HG03045 (cell line): ENCODE results near the gene RASSF7.
A peak's percentile ranks its signal among the peaks of the same experiment; 100 is the strongest.
"Not testable (repeated sequence)": the region's sequence is repeated elsewhere in the genome, so short reads cannot be mapped to it uniquely, and the experiment has no call there.

Experiments used
- ATAC-seq: cut with Tn5 transposase; IDR thresholded peaks from one replicate; pipeline ENCODE4 v1.9.1; 2021; ENCODE audit warnings: mild to moderate bottlenecking, moderate library complexity; ENCODE audit not compliant: unreplicated experiment

The RASSF7 gene, protein sequence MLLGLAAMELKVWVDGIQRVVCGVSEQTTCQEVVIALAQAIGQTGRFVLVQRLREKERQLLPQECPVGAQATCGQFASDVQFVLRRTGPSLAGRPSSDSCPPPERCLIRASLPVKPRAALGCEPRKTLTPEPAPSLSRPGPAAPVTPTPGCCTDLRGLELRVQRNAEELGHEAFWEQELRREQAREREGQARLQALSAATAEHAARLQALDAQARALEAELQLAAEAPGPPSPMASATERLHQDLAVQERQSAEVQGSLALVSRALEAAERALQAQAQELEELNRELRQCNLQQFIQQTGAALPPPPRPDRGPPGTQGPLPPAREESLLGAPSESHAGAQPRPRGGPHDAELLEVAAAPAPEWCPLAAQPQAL

DNA sequence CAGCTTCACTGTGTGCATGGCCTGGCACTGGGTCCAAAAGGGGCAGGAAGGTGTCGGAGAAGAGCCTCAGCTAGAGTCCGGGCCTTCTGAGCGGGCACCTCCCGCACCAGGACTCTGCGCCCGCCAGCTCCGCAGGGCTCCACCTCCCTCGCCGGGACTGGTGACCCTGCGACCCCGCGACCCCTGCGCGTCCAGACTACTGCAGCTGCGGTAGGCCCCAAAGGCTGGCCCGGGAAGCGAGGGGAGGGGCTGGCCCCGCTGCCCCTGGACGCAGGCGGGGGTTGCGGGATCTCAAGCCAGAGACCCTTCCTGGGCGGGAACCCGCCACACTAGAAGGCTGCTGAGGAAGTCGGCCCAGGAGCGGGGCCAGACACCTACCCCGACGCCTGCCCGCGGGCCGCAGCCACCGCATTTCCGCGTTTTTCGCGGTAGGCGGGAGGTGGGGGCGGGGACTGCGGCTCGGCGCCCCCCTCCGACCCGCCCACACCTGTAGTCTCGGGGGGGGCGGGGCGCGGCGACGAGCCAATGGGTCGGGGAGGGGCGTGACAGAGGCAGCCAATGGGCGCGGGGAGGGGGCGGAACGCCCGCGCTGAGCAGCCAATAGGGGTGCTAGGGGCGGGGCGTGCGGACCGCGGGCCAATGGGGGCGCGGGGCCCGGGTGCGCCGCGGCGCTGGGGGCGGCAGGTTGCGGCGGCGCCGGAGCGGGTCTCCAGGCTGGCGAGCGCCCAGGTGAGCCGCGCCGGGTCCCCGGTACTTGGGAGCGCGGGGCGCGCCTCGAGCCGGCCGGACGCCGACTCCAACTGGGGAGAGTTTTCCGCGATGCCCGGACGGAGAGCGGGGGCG is at the start of gene RASSF7, which contains the start of gene LMNTD2:
RASSF7 (plus strand) TSS at position 666 of the 843 bp plus-strand sequence. CDS start 799 bp downstream, outside the sequence.
LMNTD2 (minus strand) TSS at position 434 of the 843 bp plus-strand sequence; CDS start at position 412, 22 bp downstream.
- peak; percentile 74 for ATAC-seq

DNA sequence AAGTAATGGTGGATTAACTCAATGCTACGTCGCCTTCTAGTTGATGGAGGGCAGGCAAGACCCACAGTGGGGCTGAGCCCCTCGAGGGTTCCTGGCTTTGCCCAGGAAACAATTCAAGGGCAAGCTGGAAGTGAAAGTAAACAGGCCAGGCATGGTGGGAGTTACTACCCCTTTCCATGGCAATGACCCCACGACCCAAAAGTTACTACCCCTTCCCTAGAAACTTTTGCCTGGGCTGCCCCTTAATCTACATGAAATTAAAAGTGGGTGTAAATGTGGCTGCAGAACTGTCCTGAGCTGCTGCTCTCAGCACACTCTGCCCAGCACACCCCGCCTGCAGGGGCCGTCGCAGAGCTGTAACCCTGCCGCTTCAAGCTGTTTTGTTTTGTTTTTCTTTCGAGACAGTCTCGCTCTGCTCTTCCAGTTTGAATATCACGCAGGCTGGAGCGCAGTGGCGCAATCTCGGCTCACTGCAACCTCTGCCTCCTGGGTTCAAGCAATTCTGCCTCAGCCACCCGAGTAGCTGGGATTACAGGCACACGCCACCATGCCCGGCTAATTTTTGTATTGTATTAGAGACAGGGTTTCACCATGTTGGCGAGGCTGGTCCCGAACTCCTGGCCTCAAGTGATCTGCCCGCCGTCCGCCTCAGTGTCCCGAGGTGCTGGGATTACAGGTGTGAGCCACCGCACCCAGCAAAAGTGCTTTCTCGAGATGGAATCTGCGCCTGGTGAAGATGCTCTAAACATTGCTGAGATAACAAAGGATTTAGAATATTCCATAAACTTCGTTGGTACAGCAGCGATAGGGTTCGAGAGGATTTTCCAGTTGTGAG is 47.8 kb upstream of the RASSF7 start:
- no peak for ATAC-seq

DNA sequence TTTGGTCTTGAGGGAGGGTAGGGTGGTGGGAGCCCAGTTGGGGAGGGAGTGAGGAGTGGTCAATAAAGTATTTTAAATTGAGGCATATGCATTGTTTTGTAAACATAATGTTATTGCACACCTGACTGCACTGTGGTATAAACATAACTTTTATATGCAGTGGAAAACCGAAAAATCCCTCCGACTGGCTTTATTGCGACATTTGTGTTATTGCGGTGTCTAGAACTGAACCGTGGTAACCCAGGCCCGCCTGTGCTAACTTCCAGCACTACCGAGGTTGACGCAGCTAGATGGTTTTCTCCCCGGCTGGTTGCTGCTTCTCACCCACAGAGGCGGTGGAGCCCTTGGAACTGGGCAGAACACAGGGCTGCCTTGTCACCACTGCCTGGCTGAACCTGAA is 46.2 kb upstream of the RASSF7 start:
- ATAC-seq = no peak

DNA sequence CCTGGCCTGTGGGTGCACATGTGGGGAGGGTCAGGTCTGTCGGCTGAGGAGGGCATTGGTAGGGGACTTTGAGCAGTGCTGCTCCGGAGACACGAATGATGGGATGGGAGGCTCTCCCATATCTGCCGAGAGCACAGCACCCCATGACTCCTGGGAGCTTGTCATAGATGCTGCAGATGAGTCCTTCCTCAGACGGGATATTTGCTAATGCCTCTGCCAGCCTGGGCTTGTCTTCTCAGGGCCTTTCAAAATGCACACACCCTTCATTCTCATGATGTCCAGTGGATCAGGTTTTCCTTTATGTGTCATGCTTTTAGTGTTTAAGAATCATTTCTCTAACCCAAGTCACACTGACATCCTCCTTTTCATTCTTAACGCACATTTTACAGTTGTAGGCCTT is 45.6 kb upstream of the RASSF7 start:
- ATAC-seq = no peak

DNA sequence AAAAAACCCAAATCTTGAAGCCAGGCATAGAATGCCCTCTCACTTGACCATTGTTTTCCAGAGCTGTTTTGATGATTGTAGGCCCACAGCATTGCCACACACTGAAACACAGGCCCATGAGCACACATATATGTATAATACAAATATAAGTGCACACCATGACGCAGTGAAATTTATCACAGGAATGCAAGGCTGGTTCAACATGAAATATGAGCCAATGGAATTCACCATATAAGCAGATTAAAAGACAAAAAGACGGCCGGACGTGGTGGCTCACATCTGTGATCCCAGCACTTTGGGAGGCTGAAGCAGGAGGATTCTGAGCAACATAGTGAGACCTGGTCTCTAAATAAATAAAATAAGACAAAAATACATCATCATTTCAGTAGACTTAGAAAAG is 44.4 kb upstream of the RASSF7 start:
- ATAC-seq = no peak

DNA sequence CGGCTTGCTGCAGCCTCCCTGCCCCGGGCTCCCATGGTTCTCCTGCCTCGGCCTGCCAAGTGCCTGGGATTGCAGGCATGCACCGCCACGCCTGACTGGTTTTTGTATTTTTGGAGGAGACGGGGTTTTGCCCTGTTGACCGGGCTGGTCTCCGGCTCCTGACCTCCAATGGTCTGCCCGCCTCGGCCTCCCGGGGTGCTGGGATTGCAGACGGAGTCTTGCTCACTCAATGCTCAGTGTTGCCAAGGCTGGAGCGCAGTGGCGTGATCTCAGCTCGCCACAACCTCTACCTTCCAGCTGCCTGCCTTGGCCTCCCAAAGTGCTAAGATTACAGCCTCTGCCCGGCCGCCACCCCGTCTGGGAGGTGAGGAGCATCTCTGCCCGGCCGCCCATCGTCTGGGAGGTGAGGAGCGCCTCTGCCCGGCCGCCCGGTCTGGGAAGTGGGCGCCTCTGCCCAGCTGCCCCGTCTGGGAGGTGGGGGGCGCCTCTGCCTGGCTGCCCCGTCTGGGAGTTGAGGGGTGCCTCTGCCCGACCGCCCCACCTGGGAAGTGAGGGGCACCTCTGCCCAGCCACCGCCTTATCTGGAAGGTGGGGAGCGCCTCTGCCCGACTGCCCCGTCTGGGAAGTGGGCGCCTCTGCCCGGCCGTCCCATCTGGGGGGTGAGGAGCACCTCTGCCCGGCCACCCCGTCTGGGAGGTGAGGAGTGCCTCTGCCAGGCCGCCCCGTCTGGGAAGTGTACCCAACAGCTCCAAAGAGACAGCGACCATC is 43.7 kb upstream of the RASSF7 start:
- not testable (repeated sequence) for ATAC-seq

DNA sequence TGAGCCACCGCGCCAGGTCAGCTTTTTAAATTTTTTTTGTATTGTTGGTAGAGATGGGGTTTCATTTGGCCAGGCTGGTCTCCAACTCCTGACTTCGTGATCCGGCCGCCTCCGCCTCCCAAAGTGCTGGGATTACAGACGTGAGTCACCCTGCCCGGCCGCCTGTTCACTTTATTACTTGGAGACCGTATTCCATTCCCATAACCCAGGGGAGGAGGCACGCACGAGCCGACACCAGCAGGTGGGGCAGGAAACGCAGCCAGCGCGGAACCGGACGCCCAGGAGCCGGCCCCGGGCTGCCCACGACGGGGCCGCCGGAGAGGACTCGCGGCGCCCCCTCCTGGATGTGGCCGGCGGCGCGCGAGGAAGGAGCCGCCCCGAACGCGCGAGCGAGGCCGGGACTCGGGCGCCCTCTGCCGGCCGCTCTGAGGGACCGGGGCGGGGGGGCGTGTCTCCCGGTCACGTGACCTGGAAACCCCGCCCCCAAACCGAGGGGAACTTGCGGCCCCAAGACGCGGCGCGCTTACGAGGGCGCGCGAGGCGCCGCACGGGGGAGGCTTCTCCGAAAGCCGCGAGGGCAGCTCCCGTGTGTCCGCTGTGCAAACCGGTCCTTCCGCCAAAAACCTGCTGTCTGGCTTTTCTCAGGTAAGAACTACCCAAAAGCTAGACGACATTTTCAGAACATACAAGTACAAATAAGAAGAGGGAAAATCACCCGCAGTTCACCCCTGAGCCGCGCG is 42.1 kb upstream of the RASSF7 start:
- peak; percentile 88 for ATAC-seq

DNA sequence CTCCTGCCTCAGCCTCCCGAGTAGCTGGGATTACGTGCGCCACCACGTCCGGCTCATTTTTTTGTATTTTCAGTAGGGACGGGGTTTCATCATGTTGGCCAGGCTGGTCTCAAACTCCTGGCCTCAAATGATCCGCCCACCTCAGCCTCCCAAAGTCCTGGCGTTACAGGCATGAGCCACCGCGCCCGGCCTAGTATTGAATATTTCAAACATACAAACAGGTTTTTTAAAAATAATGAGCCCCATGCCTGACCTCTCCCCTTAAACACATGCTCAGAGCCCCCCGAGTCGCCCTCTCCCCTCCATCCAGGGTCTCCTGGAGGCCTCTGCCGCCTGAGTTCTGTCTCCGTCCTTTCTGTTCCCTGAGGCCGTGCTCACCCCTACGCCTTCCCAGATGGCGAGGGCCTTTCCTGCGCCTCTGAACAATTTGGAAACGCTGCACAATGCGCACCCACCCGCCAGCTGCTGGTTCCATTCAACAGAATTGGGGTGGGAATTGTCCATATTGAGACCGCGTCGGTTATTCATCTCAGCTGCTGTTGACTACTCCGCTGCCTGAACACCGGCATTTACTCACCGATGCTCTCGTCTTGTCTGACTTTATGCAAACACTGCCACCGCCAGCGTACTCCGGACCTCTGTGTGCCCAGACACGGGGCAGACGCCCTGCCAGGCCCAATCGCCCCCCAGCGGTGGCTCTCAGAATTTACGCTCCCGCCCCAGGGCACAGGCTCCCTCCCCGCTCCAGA is 40.2 kb upstream of the RASSF7 start:
- ATAC-seq = no peak

DNA sequence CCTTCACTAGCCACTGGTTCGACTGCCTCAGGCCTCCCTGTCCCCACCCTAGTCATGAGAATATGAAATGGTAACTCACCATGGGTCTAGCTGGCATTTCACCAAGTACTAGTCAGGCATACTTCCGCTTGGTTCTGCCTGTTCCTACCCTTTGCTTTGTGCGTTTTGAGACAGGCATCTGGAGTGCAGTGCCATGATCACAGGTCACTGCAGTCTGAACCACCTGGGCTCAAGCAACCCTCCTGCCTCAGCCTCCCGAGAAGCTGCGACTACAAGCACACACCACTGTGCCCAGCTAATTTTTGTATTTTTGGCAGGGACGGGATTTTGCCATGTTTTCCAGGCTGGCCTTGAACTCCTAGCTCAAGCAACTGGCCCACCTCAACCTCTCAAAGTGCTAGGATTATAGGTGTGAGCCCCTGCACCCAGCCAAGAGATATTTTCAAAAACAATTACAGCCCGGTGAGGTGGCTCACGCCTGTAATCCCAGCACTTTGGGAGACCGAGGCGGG is 39.5 kb upstream of the RASSF7 start:
- no peak for ATAC-seq

DNA sequence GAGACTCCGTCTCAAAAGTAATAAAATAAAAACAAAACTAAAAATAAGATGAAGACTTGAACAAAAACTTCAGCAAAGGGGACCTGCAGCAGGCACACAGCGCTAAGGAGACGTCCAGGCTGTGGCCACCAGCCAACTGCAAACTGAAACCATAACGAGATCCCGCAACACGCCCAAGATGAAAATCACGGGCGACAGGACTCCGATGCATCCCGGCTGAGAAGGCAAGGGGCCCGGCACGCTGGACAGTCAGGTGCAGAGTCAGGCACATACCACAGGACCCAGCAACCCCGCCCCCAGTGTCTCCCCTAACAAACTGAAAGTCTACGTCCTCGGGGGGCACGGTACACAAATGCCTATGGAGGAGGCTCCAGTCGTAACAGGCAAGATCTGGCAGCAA is 34.6 kb upstream of the RASSF7 start:
- no peak for ATAC-seq

DNA sequence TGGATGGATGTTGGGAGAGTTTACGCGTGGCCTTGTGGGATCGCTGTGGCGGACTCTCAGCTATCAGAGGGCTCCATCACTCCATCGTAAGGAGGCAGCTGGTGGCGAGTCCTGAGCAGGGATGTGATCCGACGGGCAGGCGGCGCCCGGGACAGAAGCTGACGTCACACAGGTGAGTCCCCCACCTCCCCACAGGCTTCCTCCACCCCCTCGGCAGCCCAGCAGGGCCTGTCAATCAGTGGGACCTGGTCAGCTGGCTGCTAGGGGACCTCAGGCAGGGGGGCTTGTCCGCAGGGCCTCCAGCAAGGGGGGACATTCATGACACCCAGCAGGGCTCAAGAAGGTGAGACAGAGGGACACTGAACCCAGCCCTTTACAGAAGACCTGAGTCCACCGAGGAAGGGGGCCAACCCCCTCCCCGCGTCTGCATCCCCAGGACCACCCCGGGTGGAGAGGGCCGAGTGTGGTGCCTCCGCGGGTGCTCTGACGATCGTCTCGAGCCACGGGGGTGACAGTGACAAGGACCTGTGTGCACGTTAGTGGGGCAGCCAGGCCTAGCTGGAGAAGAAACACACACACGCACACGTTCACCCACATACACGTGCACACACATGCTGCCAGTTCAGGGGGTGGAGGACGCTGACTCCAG is 32.5 kb upstream of the RASSF7 start:
- ATAC-seq = no peak

DNA sequence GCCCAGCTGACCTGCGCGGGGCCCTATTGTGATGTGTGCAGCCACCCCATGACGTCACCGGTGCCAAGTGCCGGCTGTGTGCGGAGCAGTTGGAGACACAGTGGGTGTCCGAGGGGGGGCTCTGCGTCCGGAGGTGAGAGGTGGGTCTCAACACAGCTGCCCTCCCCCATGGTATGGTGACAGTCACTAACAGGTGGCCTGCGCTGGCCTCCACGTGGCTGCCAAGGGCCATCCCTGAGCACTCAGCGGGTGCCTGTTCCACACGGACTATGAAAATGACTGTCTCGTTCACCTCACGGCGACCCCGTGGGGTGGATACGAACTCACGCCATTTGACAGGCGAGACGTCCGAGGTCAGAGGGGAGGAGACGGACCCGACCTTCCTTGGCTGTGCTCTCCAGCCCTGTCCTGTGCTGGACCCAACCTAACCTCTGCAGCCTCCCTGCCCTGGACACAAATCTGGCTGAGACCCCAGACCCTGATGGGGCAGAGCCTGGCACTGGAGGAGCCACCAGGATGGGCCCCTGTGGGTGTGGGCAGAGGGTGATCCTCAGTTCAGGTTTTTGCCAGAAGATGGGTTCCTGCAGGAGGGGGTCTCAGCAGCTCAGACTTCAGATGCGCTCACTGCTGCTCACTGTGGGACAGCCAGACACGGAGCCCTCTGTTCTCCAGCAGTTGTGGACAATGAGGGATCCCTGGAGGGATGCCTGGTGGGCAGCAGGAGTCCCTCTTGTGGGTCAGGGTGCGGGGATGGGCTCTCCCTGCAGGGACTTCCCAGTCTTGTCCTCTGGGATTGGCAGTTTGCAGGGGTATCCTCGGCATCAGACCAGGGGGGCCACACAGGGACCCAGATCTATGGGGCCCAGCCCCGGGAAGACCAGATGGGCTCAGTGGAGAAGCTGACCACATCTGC is 31.7 kb upstream of the RASSF7 start:
- no peak for ATAC-seq

DNA sequence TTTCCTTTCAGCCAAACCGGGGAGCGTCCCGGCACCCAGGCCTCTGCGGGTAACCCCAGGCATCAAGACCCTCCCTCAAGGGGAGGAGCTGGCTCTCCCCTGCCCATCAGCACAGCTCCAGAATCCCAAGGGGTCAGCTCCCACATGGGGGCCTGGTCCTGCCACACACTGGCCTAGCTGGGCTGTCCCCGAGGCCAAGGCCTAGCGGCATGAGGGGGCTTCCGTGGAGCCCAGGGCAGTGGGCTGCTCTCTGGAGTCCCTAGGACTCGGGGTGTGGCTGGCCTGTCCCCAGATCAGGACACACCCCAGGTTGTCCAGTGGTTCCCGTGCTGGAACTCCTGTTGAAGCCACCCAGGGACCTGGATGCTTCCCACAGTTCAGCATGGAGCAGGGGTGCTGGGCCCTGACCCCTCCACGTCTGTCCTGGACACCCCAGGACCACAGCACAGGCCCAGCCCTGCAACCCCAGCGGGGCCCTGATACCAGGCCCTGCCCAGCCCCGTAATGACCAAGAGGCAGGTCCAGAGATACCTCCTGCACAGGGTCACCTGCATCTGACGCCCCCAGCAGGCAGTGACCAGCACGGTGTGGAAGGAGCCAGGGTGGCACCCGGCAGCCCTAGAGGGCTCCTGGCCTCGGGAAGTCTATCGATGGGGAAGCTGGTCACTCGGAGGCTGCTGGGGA is 30.9 kb upstream of the RASSF7 start:
- no peak for ATAC-seq

DNA sequence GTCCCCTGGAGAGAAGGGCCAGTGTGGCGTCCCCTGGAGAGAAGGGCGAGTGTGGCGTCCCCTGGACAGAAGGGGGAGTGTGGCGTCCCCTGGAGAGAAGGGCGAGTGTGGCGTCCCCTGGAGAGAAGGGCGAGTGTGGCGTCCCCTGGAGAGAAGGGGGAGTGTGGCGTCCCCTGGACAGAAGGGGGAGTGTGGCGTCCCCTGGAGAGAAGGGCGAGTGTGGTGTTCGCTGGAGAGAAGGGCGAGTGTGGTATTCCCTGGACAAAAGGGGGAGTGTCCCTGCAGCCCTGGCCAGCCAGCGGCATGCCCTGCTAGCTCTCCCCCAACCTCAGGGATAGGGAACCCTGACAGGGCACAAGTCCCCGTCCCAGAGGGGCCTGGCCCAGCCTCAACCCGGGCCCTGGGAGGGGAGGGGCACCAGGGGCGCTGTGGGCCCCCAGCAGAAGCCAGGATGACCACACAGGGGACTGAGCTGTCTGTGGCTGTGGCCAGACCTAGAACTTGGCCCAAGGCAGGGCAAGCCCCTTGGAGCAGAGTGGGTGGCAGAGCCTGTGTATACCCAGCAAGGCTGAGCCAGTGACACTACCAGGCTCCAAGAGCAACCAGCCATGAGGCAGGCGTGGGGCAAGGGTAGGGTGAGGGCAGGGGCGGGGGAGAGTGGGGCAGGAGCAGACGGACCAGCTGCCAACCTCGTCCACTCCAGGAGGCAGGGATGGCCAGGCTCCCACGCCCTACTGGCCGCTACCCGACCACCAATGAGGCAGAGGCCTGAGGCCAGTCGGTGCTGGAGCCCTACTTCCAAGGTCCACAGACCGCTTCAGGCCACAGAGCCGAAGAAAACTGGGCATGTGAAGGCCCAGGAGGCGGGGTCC is 29.6 kb upstream of the RASSF7 start:
- ATAC-seq = no peak

DNA sequence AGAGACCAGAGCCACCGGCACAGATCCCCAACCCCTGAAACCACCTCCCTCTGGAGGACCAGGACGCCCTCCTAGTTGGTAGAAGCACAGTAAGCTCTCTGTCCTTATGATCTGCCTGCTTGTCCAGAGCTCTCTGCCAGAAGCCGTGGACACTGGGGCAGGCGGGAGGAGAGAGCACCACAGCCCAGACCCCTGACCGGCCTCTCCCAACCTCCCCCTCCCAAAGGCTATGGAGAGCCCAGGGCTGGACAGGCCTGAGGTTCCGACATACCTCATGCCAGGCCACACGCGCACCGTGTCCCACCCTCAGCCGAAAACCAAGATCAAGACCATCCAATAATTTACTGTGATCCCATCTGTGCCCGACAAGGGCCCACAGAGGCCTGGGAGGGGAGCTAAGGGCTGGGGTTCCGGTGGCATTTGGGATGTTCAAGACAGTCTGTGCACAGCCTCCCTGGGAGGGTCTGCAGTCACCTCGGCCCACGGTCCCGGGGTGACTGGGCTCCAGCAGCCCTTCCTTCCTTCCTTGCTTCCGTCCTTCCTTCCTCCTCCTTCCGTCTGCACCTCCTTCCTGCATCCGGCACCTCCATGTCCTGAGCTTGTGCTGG is 28.7 kb upstream of the RASSF7 start:
- no peak for ATAC-seq
